ENCODE measurements around the gene RFESD.

The RFESD gene

GRCh38 chr5:95627971-95628810, 18.4 kb upstream of the RFESD start:
- WGBS (ENCODE audit: extremely low coverage, insufficient coverage, insufficient read length), result no CpG with 5 or more reads among the region's 4 CpGs
- Histone ChIP-seq H3K4me2 (ENCODE audit: low read length) (no peak overlapping the region), H3K23ac (ENCODE audit: low read length) (no peak overlapping the region), H3K27ac (ENCODE audit: low read depth, low read length) (no peak overlapping the region), H2BK120ac (ENCODE audit: insufficient read depth, low read length, poor library complexity) (no peak overlapping the region), H3K9ac (ENCODE audit: low read length) (no peak overlapping the region), H4K12ac (ENCODE audit: low read depth, low read length) (no peak overlapping the region), H3K79me1 (ENCODE audit: low read length) (no peaks in the 10 kb centered on the region), H3K4me3 (ENCODE audit: low read depth, low read length) (no peak overlapping the region), H2AFZ (ENCODE audit: insufficient read depth, low read length, poor library complexity) (no peak overlapping the region), H3K18ac (ENCODE audit: low read length) (no peak overlapping the region), H3K14ac (ENCODE audit: low read length) (no peak overlapping the region), H4K91ac (ENCODE audit: low read depth, low read length) (no peak overlapping the region), H4K8ac (ENCODE audit: low read depth, low read length) (no peak overlapping the region), H3K9me3 (ENCODE audit: insufficient read depth, low read depth, low read length) (peaks cover 2% of the 10 kb centered on the region), H2AK5ac (ENCODE audit: low read length) (no peak overlapping the region), H3K36me3 (ENCODE audit: control insufficient read depth in 1 of 2, insufficient read depth in 2 of 2, low read length in 2 of 2) (no peaks in the 10 kb centered on the region), H3K27me3 (ENCODE audit: insufficient read depth, low read length) (peaks cover 1% of the 10 kb centered on the region), H3K4ac (ENCODE audit: low read depth, low read length) (no peak overlapping the region), H3K4me1 (ENCODE audit: control insufficient read depth in 1 of 2, insufficient read depth in 2 of 2, low read length in 2 of 2) (no peaks in the 10 kb centered on the region), H2BK12ac (ENCODE audit: low read length) (no peak overlapping the region), H2BK5ac (ENCODE audit: low read depth, low read length, poor library complexity) (no peak overlapping the region), H3K79me2 (ENCODE audit: control insufficient read depth, insufficient read depth, low read length, poor library complexity) (no peaks in the 10 kb centered on the region)
- DNase-seq, result no peak

- no CpG with 5 or more reads among the region's 1 CpG for WGBS (ENCODE audit: extremely low coverage, insufficient coverage, insufficient read length)
- no peak overlapping the region for H3K4me2 ChIP-seq (ENCODE audit: low read length)
- H3K36me3 ChIP-seq (ENCODE audit: control insufficient read depth in 1 of 2, insufficient read depth in 2 of 2, low read length in 2 of 2), result no peaks in the 10 kb centered on the region
Observed at GRCh38 chr5:95628933-95629332, 17.6 kb upstream of the RFESD start.

DNA sequence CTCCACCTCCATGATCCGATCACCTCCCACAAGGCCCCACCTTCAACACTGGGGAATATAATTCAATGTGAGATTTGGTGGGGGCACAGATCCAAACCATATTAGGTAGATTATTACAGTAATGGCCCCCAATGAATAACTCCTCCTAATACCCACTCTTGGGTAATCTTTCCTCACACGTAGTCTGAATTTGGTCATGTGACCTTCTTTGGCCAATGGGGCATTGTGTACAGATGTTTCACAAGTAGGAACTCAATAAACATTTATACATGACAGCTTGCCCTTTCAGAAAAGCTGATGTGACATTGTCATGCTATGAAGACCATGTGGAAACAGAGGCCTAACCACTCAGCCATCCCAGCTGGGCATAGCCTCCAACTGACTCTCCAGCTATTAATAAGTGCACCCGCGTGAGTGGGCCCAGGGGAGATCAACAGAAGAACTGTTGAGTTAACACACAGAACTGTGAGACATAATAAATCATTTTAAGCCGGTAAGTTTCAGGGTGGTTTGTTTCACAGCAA, 16.1 kb upstream of the RFESD start:
- no peak overlapping the region for H2AK5ac ChIP-seq (ENCODE audit: low read length)
- H3K27me3 ChIP-seq (ENCODE audit: insufficient read depth, low read length), result no peaks in the 10 kb centered on the region
- H3K18ac ChIP-seq (ENCODE audit: low read length), result no peak overlapping the region
- H3K14ac ChIP-seq (ENCODE audit: low read length), result no peak overlapping the region
- H3K4me2 ChIP-seq (ENCODE audit: low read length), result no peak overlapping the region
- no peak overlapping the region for H3K27ac ChIP-seq (ENCODE audit: low read depth, low read length)
- H2BK120ac ChIP-seq (ENCODE audit: insufficient read depth, low read length, poor library complexity), result no peak overlapping the region
- no peak overlapping the region for H3K23ac ChIP-seq (ENCODE audit: low read length)
- no peak overlapping the region for H2BK5ac ChIP-seq (ENCODE audit: low read depth, low read length, poor library complexity)
- H3K4ac ChIP-seq (ENCODE audit: low read depth, low read length), result no peak overlapping the region
- H3K4me1 ChIP-seq (ENCODE audit: control insufficient read depth in 1 of 2, insufficient read depth in 2 of 2, low read length in 2 of 2), result no peaks in the 10 kb centered on the region
- H4K12ac ChIP-seq (ENCODE audit: low read depth, low read length), result no peak overlapping the region
- H3K4me3 ChIP-seq (ENCODE audit: low read depth, low read length), result no peak overlapping the region
- no peaks in the 10 kb centered on the region for H3K79me2 ChIP-seq (ENCODE audit: control insufficient read depth, insufficient read depth, low read length, poor library complexity)
- DNase-seq, result no peak
- no CpG with 5 or more reads among the region's 5 CpGs for WGBS (ENCODE audit: extremely low coverage, insufficient coverage, insufficient read length)
- no peaks in the 10 kb centered on the region for H3K79me1 ChIP-seq (ENCODE audit: low read length)
- peaks cover 2% of the 10 kb centered on the region for H3K9me3 ChIP-seq (ENCODE audit: insufficient read depth, low read depth, low read length)
- no peaks in the 10 kb centered on the region for H3K36me3 ChIP-seq (ENCODE audit: control insufficient read depth in 1 of 2, insufficient read depth in 2 of 2, low read length in 2 of 2)
- no peak overlapping the region for H4K91ac ChIP-seq (ENCODE audit: low read depth, low read length)
- H2AFZ ChIP-seq (ENCODE audit: insufficient read depth, low read length, poor library complexity), result no peak overlapping the region
- H4K8ac ChIP-seq (ENCODE audit: low read depth, low read length), result no peak overlapping the region
- H2BK12ac ChIP-seq (ENCODE audit: low read length), result no peak overlapping the region
- H3K9ac ChIP-seq (ENCODE audit: low read length), result no peak overlapping the region

More at GRCh38 chr5:95628933-95629332, 17.6 kb upstream of the RFESD start:
- no peaks in the 10 kb centered on the region for H3K4me1 ChIP-seq (ENCODE audit: control insufficient read depth in 1 of 2, insufficient read depth in 2 of 2, low read length in 2 of 2)
- no peak overlapping the region for H2AK5ac ChIP-seq (ENCODE audit: low read length)
- H3K79me2 ChIP-seq (ENCODE audit: control insufficient read depth, insufficient read depth, low read length, poor library complexity), result no peaks in the 10 kb centered on the region
- no peak overlapping the region for H3K4ac ChIP-seq (ENCODE audit: low read depth, low read length)
- H3K9me3 ChIP-seq (ENCODE audit: insufficient read depth, low read depth, low read length), result peaks cover 2% of the 10 kb centered on the region
- H2BK12ac ChIP-seq (ENCODE audit: low read length), result no peak overlapping the region
- no peak overlapping the region for H3K23ac ChIP-seq (ENCODE audit: low read length)
- no peak overlapping the region for H2BK120ac ChIP-seq (ENCODE audit: insufficient read depth, low read length, poor library complexity)
- DNase-seq, result peak in 1 of 2 donors; percentile 33
- no peak overlapping the region for H4K8ac ChIP-seq (ENCODE audit: low read depth, low read length)
- H3K14ac ChIP-seq (ENCODE audit: low read length), result no peak overlapping the region
- H3K9ac ChIP-seq (ENCODE audit: low read length), result no peak overlapping the region
- H3K18ac ChIP-seq (ENCODE audit: low read length), result no peak overlapping the region
- H3K79me1 ChIP-seq (ENCODE audit: low read length), result no peaks in the 10 kb centered on the region
- no peak overlapping the region for H4K12ac ChIP-seq (ENCODE audit: low read depth, low read length)
- no peak overlapping the region for H4K91ac ChIP-seq (ENCODE audit: low read depth, low read length)
- H3K27me3 ChIP-seq (ENCODE audit: insufficient read depth, low read length), result no peaks in the 10 kb centered on the region
- no peak overlapping the region for H3K4me3 ChIP-seq (ENCODE audit: low read depth, low read length)
- no peak overlapping the region for H2AFZ ChIP-seq (ENCODE audit: insufficient read depth, low read length, poor library complexity)
- H2BK5ac ChIP-seq (ENCODE audit: low read depth, low read length, poor library complexity), result no peak overlapping the region
- no peak overlapping the region for H3K27ac ChIP-seq (ENCODE audit: low read depth, low read length)

- Histone ChIP-seq H3K36me3 (ENCODE audit: control insufficient read depth in 1 of 2, insufficient read depth in 2 of 2, low read length in 2 of 2) (no peaks in the 10 kb centered on the region), H3K18ac (ENCODE audit: low read length) (no peak overlapping the region), H3K4ac (ENCODE audit: low read depth, low read length) (no peak overlapping the region), H3K79me2 (ENCODE audit: control insufficient read depth, insufficient read depth, low read length, poor library complexity) (no peaks in the 10 kb centered on the region), H3K14ac (ENCODE audit: low read length) (no peak overlapping the region), H2BK5ac (ENCODE audit: low read depth, low read length, poor library complexity) (no peak overlapping the region), H3K23ac (ENCODE audit: low read length) (no peak overlapping the region), H2AFZ (ENCODE audit: insufficient read depth, low read length, poor library complexity) (no peak overlapping the region), H4K91ac (ENCODE audit: low read depth, low read length) (no peak overlapping the region), H3K4me3 (ENCODE audit: low read depth, low read length) (no peak overlapping the region), H3K27ac (ENCODE audit: low read depth, low read length) (no peak overlapping the region), H3K27me3 (ENCODE audit: insufficient read depth, low read length) (no peaks in the 10 kb centered on the region), H3K9ac (ENCODE audit: low read length) (no peak overlapping the region), H2BK12ac (ENCODE audit: low read length) (no peak overlapping the region), H3K4me2 (ENCODE audit: low read length) (no peak overlapping the region), H3K79me1 (ENCODE audit: low read length) (no peaks in the 10 kb centered on the region), H3K9me3 (ENCODE audit: insufficient read depth, low read depth, low read length) (peaks cover 2% of the 10 kb centered on the region), H2BK120ac (ENCODE audit: insufficient read depth, low read length, poor library complexity) (no peak overlapping the region), H4K12ac (ENCODE audit: low read depth, low read length) (no peak overlapping the region), H2AK5ac (ENCODE audit: low read length) (no peak overlapping the region), H3K4me1 (ENCODE audit: control insufficient read depth in 1 of 2, insufficient read depth in 2 of 2, low read length in 2 of 2) (no peaks in the 10 kb centered on the region), H4K8ac (ENCODE audit: low read depth, low read length) (no peak overlapping the region)
- no CpG with 5 or more reads among the region's 2 CpGs for WGBS (ENCODE audit: extremely low coverage, insufficient coverage, insufficient read length)
- peak in 1 of 2 donors; percentile 34 for DNase-seq
Observed at GRCh38 chr5:95631255-95631958, 15.2 kb upstream of the RFESD start.

Data from trophoblast cell (in vitro differentiated cells and primary cell).